Endodermal cell (in vitro differentiated cells): ENCODE measurements around the gene AP3D1. TPM values are rescaled to one million over a fixed set of nuclear protein-coding genes. Genes with fewer than 3 reads are reported as not detected.
A peak's percentile ranks its signal among the peaks of the same experiment; 100 is the strongest.

Experiments
- DNase-seq: peaks from one replicate; pipeline ENCODE4 v3.0.0-alpha.2; 2017
- H3K27ac ChIP-seq: 2 replicates; pipeline ENCODE4 v1.5.1; 2013; ENCODE audit warnings: mild to moderate bottlenecking, low read depth, low read length, moderate library complexity
- H3K27me3 ChIP-seq: 2 replicates; pipeline ENCODE4 v1.6.1; 2013; ENCODE audit warnings: mild to moderate bottlenecking, low read length, moderate library complexity; ENCODE audit not compliant: insufficient read depth, control insufficient read depth, poor library complexity, severe bottlenecking
- H3K36me3 ChIP-seq: 2 replicates; pipeline ENCODE4 v1.7.0; 2013; ENCODE audit warnings: mild to moderate bottlenecking, low read length, moderate library complexity; ENCODE audit not compliant: control insufficient read depth, insufficient read depth
- H3K4me1 ChIP-seq: one replicate; pipeline ENCODE4 v1.7.0; 2013; ENCODE audit warnings: low read length; ENCODE audit not compliant: control insufficient read depth, insufficient read depth
- H3K4me3 ChIP-seq: 2 replicates; pipeline ENCODE4 v1.5.1; 2013; ENCODE audit warnings: mild to moderate bottlenecking, low read length, moderate library complexity
- H3K9ac ChIP-seq: 2 replicates; pipeline ENCODE4 v1.6.1; 2013; ENCODE audit warnings: mild to moderate bottlenecking, low read length, moderate library complexity; ENCODE audit not compliant: poor library complexity, severe bottlenecking; ENCODE audit errors: extremely low read depth
- H3K9me3 ChIP-seq: 2 replicates; pipeline ENCODE4 v1.6.1; 2013; ENCODE audit warnings: mild to moderate bottlenecking, low read length, moderate library complexity; ENCODE audit not compliant: control insufficient read depth
- H3K27ac Mint-ChIP-seq: 2 replicates; pipeline ENCODE4 v1.8.0; 2020; ENCODE audit warnings: mixed read lengths
- H3K27me3 Mint-ChIP-seq: 2 replicates; pipeline ENCODE4 v1.8.0; 2021; ENCODE audit warnings: mild to moderate bottlenecking, mixed read lengths; ENCODE audit not compliant: insufficient read depth
- H3K36me3 Mint-ChIP-seq: 2 replicates; pipeline ENCODE4 v1.8.0; 2020; ENCODE audit warnings: low read depth, mixed read lengths
- H3K4me1 Mint-ChIP-seq: 2 replicates; pipeline ENCODE4 v1.8.0; 2020; ENCODE audit warnings: mixed read lengths
- H3K4me3 Mint-ChIP-seq: 2 replicates; pipeline ENCODE4 v1.8.0; 2020; ENCODE audit warnings: mild to moderate bottlenecking, moderate library complexity, mixed read lengths
- H3K9me3 Mint-ChIP-seq: 2 replicates; pipeline ENCODE4 v1.8.0; 2020; ENCODE audit warnings: mild to moderate bottlenecking, mixed read lengths
- WGBS, 2 experiments: methylation state at CpG; one replicate each; pipeline versions ENCODE4 v1.1.5 to v1.1.7; 2013; ENCODE audit warnings: missing lambda C conversion rate in 2 of 2, mixed read lengths in 1 of 2; ENCODE audit not compliant: insufficient coverage in 1 of 2, insufficient read length in 1 of 2; 5-methylcytosine and 5-hydroxymethylcytosine counted together
- total RNA-seq, 2 donors: library from RNA; stranded (reverse); fragmentation: NEBNext Ultra II Directional in 1 of 2; extraction: Animal tissue kit (Norgen Biotek cat#: 25700) in 1 of 2; gene quantifications; 2 replicates in 1 of 2; 3 replicates in 1 of 2; pipeline ENCODE4 v1.2.1, GENCODE V29; 2021
- TF ChIP-seq, protein P1 (sequence below): fragments of 200-600 bp; sonication (generic); conservative IDR thresholded peaks from 2 replicates; pipeline ENCODE4 v1.5.0; 2021; ENCODE audit warnings: antibody characterized with exemption, mild to moderate bottlenecking

AP3D1 gene
- total RNA-seq, 2 donors from 2014 or later = 162 to 181 TPM

GRCh38 chr19:2054763-2055162 lies 96.6 kb downstream of the AP3D1 start:
- TF ChIP-seq, protein P1, sequence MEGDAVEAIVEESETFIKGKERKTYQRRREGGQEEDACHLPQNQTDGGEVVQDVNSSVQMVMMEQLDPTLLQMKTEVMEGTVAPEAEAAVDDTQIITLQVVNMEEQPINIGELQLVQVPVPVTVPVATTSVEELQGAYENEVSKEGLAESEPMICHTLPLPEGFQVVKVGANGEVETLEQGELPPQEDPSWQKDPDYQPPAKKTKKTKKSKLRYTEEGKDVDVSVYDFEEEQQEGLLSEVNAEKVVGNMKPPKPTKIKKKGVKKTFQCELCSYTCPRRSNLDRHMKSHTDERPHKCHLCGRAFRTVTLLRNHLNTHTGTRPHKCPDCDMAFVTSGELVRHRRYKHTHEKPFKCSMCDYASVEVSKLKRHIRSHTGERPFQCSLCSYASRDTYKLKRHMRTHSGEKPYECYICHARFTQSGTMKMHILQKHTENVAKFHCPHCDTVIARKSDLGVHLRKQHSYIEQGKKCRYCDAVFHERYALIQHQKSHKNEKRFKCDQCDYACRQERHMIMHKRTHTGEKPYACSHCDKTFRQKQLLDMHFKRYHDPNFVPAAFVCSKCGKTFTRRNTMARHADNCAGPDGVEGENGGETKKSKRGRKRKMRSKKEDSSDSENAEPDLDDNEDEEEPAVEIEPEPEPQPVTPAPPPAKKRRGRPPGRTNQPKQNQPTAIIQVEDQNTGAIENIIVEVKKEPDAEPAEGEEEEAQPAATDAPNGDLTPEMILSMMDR = no peak
- Histone ChIP-seq H3K9me3 (no peaks in the 10 kb centered on the region), H3K9ac (no peak overlapping the region), H3K27ac (no peak overlapping the region), H3K4me1 (peaks cover 3% of the 10 kb centered on the region), H3K27me3 (no peaks in the 10 kb centered on the region), H3K4me3 (no peak overlapping the region), H3K36me3 (no peaks in the 10 kb centered on the region)
- Mint-ChIP-seq H3K27ac (no peak overlapping the region), H3K36me3 (no peaks in the 10 kb centered on the region), H3K4me1 (peaks cover 4% of the 10 kb centered on the region), H3K9me3 (no peaks in the 10 kb centered on the region), H3K27me3 (no peaks in the 10 kb centered on the region), H3K4me3 (no peak overlapping the region)
- 88 to 98% methylated on average over 5 to 8 of the region's 8 CpGs for WGBS, 2 experiments
- DNase-seq = no peak

GRCh38 chr19:2053601-2054389 lies 97.6 kb downstream of the AP3D1 start:
- no peak for DNase-seq
- H3K4me3 Mint-ChIP-seq = no peak overlapping the region
- no peak overlapping the region for H3K27ac Mint-ChIP-seq
- H3K27ac ChIP-seq = no peak overlapping the region
- 94 to 96% methylated on average over 22 to 24 of the region's 24 CpGs for WGBS, 2 experiments
- no peak overlapping the region for H3K4me3 ChIP-seq
- H3K36me3 ChIP-seq = no peaks in the 10 kb centered on the region
- H3K36me3 Mint-ChIP-seq = no peaks in the 10 kb centered on the region
- no peaks in the 10 kb centered on the region for H3K27me3 ChIP-seq
- H3K9me3 ChIP-seq = no peaks in the 10 kb centered on the region
- no peaks in the 10 kb centered on the region for H3K27me3 Mint-ChIP-seq
- TF ChIP-seq, protein P1 = no peak
- H3K9me3 Mint-ChIP-seq = no peaks in the 10 kb centered on the region
- no peak overlapping the region for H3K9ac ChIP-seq
- H3K4me1 Mint-ChIP-seq = peaks cover 2% of the 10 kb centered on the region
- H3K4me1 ChIP-seq = peaks cover 10% of the 10 kb centered on the region

GRCh38 chr19:2051773-2052704 lies 99.3 kb downstream of the AP3D1 start:
- peak overlapping the region; percentile 55 for H3K27ac Mint-ChIP-seq
- no peaks in the 10 kb centered on the region for H3K27me3 ChIP-seq

More at GRCh38 chr19:2051773-2052704, 99.3 kb downstream of the AP3D1 start:
- DNase-seq = no peak
- Mint-ChIP-seq H3K4me1 (no peaks in the 10 kb centered on the region), H3K27me3 (no peaks in the 10 kb centered on the region), H3K36me3 (no peaks in the 10 kb centered on the region), H3K4me3 (peak overlapping the region; percentile 66), H3K9me3 (no peaks in the 10 kb centered on the region)
- H3K4me3 ChIP-seq = peak overlapping the region; percentile 65
- TF ChIP-seq, protein P1 = no peak
- peak overlapping the region; percentile 70 for H3K9ac ChIP-seq
- peaks cover 10% of the 10 kb centered on the region for H3K4me1 ChIP-seq
- no peaks in the 10 kb centered on the region for H3K9me3 ChIP-seq
- H3K27ac ChIP-seq = peak overlapping the region; percentile 58
- 82 to 89% methylated on average over 14 to 18 of the region's 18 CpGs for WGBS, 2 experiments
- peaks cover 5% of the 10 kb centered on the region for H3K36me3 ChIP-seq
